ENCODE data around the gene APC. TPM values are rescaled to one million over a fixed set of nuclear protein-coding genes. Genes with fewer than 3 reads are reported as not detected.

The APC gene
- polyA plus RNA-seq (2011; rRNA removed) (14.7 and 19.1 TPM in 2 replicates), polyA minus RNA-seq (2011; rRNA and poly(A)+ RNA removed) (26.9 and 36.9 TPM in 2 replicates)

DNA sequence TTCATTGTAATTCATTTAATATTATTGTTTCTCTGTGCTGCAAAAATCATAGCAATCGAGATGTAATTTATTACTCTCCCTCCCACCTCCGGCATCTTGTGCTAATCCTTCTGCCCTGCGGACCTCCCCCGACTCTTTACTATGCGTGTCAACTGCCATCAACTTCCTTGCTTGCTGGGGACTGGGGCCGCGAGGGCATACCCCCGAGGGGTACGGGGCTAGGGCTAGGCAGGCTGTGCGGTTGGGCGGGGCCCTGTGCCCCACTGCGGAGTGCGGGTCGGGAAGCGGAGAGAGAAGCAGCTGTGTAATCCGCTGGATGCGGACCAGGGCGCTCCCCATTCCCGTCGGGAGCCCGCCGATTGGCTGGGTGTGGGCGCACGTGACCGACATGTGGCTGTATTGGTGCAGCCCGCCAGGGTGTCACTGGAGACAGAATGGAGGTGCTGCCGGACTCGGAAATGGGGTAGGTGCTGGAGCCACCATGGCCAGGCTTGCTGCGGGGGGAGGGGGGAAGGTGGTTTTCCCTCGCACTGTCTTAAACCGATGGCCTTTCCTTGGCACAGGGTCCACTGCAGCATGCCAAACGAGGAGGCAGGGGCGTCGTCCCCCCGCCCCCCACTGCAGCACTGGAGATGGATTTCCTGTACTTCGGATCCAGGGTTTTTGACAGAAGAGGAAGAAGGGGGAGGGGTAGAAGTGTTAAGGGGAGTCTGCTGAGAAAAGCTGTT lies at the start of gene APC:
Gene APC (plus strand): TSS at position 423 of the 728 bp plus-strand sequence. CDS start 17,006 bp downstream, outside the sequence.
- no peaks in the 10 kb centered on the region for H3K36me3 ChIP-seq (ENCODE audit: control insufficient read depth, insufficient read depth, low read length)
- peak within 1 kb of the TSS; percentile 89 for H3K4me3 ChIP-seq (ENCODE audit: low read depth, low read length)
- DNase-seq (ENCODE audit: low read depth): peak; percentile 39
- ChIA-PET CTCF (interaction anchor here (1.0 to 2.8 kb wide), 4 partner anchors 9 to 33 kb away, joined by 3 to 9 read pairs (median 4); no protein-coding TSS in a partner anchor), POLR2A (no interaction called here)
- TF ChIP-seq, protein P1, sequence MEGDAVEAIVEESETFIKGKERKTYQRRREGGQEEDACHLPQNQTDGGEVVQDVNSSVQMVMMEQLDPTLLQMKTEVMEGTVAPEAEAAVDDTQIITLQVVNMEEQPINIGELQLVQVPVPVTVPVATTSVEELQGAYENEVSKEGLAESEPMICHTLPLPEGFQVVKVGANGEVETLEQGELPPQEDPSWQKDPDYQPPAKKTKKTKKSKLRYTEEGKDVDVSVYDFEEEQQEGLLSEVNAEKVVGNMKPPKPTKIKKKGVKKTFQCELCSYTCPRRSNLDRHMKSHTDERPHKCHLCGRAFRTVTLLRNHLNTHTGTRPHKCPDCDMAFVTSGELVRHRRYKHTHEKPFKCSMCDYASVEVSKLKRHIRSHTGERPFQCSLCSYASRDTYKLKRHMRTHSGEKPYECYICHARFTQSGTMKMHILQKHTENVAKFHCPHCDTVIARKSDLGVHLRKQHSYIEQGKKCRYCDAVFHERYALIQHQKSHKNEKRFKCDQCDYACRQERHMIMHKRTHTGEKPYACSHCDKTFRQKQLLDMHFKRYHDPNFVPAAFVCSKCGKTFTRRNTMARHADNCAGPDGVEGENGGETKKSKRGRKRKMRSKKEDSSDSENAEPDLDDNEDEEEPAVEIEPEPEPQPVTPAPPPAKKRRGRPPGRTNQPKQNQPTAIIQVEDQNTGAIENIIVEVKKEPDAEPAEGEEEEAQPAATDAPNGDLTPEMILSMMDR (IDR thresholded peaks at IDR 0.05; ENCODE audit: insufficient read depth, low read depth, low read length): no peak; the same call in 1 of the 2 replicates
- H3K27me3 ChIP-seq (ENCODE audit: control insufficient read depth, insufficient read depth, low read length): no peaks in the 10 kb centered on the region

DNA sequence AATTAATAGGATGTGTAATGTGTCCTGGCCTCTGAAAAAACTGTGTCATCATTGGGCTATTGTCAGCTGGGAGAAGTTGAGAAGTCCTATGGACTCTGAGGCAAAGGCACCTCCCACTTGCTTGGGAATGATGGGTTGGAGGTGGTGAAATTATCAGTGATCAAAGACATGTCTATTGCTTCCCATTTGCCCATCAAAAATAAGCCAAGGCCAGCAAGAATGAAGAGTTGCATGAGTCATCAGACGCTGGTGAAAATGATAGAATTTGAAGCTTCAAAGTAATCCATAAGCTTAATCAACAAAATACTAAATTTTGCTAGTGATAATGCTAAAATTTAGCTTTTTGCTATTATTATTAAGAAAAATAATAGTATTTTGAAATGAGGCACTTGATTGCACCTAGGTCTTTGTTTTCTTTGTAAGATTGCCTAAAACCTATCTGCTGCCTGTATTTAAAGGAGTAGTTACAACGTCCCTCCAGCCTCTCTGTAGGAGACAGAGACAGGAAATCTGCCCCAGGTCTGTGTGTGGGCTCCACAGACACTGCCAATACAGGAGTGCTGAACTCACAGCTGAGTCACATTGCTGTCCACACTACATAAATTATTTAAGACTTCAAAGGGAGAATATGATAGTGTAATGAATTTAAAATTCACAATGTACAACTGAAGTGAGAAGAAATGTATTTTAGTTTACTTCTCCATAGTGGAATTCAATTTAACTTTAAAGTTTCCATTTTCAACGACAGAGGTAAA lies 48.4 kb upstream of the APC start:
- no peaks in the 10 kb centered on the region; the same call in 1 of the 2 replicates for H3K27me3 ChIP-seq (ENCODE audit: control insufficient read depth, insufficient read depth, low read length)
- DNase-seq (ENCODE audit: low read depth): no peak
- H3K36me3 ChIP-seq (ENCODE audit: control insufficient read depth, insufficient read depth, low read length): no peaks in the 10 kb centered on the region
- H3K4me3 ChIP-seq (ENCODE audit: low read depth, low read length): no peak overlapping the region
- CTCF ChIA-PET: interaction anchor here (0.6 to 1.5 kb wide), 5 partner anchors 9 to 138 kb away, joined by 3 to 4 read pairs (median 3); no protein-coding TSS in a partner anchor
- POLR2A ChIA-PET: no interaction called here
- TF ChIP-seq, protein P1 (IDR thresholded peaks at IDR 0.05; ENCODE audit: insufficient read depth, low read depth, low read length): no peak

DNA sequence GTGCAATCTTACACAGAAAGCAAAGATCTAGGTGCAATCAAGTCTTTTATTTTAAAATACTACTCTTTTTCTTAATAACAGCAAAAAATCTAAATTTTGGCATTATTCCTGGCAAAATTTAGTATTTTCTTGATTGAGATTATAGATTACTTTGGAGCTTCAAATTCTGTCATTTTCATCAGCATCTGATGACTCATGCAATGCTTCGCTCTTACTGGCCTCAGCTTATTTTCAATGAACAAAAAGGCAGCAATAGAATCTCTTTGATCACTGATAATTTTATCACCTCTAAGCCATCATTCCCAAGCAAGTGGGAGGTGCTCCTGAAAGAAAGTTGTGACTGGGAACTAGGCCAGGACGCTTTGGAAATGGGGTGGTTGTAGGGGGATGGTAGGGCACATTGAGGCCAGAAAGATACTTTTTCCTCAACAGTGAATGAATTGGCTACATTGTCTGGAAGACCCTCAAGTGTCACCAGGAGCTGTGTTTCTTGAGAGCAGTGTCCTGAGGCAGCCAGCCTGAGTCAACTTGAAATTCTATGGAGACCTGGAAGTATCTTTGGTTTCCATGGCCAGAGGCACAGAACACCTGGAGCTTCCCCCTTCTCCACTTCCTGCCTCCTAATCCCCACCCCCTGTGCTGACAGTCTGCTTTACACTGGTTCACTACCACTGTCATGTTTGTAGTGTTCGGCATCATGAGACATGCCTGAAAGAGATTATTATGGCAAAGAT lies 46.9 kb upstream of the APC start:
- no peak for DNase-seq (ENCODE audit: low read depth)
- ChIA-PET CTCF (interaction anchor here (0.6 to 3.9 kb wide), 2 partner anchors 30 to 67 kb away, joined by 3 to 22 read pairs; no protein-coding TSS in a partner anchor), POLR2A (no interaction called here)
- TF ChIP-seq, protein P1 (IDR thresholded peaks at IDR 0.05; ENCODE audit: insufficient read depth, low read depth, low read length): no peak
- no peaks in the 10 kb centered on the region; the same call in 1 of the 2 replicates for H3K27me3 ChIP-seq (ENCODE audit: control insufficient read depth, insufficient read depth, low read length)
- no peak overlapping the region for H3K4me3 ChIP-seq (ENCODE audit: low read depth, low read length)
- H3K36me3 ChIP-seq (ENCODE audit: control insufficient read depth, insufficient read depth, low read length): no peaks in the 10 kb centered on the region

DNA sequence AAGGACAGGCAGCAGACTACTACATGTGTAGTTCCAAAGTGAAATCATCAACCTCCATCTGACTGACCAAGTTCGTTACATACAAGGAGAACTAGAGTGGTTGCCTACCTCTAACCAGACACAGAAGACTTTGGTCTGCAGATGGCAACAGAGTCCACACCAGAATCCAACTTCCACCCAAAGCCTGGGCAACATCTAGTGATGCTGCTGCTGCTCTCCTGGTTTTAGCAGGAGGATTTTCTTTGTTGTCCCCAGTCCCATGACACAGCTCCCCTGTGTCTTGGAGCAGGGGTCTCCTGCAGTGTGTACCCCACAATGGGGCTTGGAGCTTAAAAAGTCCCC lies 46.4 kb upstream of the APC start:
- ChIA-PET CTCF (interaction anchor here (0.6 to 3.9 kb wide), 4 partner anchors 30 to 126 kb away, joined by 3 to 22 read pairs (median 4); no protein-coding TSS in a partner anchor), POLR2A (no interaction called here)
- Histone ChIP-seq H3K4me3 (ENCODE audit: low read depth, low read length) (no peak overlapping the region), H3K27me3 (ENCODE audit: control insufficient read depth, insufficient read depth, low read length) (no peaks in the 10 kb centered on the region; the same call in 1 of the 2 replicates), H3K36me3 (ENCODE audit: control insufficient read depth, insufficient read depth, low read length) (no peaks in the 10 kb centered on the region)
- DNase-seq (ENCODE audit: low read depth): no peak
- TF ChIP-seq, protein P1 (IDR thresholded peaks at IDR 0.05; ENCODE audit: insufficient read depth, low read depth, low read length): no peak
